ENCODE results near the gene PATL1.
"Not testable (repeated sequence)": the region's sequence is repeated elsewhere in the genome, so short reads cannot be mapped to it uniquely, and the experiment has no call there.

PATL1 gene

GRCh38 chr11:59674291-59674690 is 5.5 kb upstream of the PATL1 start:
- DNase-seq, result no peak

- DNase-seq, result no peak
These were observed 4.5 kb upstream of the PATL1 start for GRCh38 chr11:59673291-59673690.

GRCh38 chr11:59671471-59671870 is 2.6 kb upstream of the PATL1 start:
- no peak for DNase-seq

- no peak for DNase-seq
These were observed 773 bp upstream of the PATL1 start for GRCh38 chr11:59669611-59670009.

GRCh38 chr11:59668188-59668949 is 468 bp downstream of the PATL1 start:
- peak; percentile 81 for DNase-seq

GRCh38 chr11:59667812-59668187 is 1.0 kb downstream of the PATL1 start:
- no peak for DNase-seq

GRCh38 chr11:59666969-59667368 is 1.9 kb downstream of the PATL1 start:
- no peak for DNase-seq

GRCh38 chr11:59660621-59661020 is 8.2 kb downstream of the PATL1 start:
- no peak for DNase-seq

- no peak for DNase-seq
These were observed 8.9 kb downstream of the PATL1 start for GRCh38 chr11:59659981-59660380.

- DNase-seq, result no peak
These were observed 10.8 kb downstream of the PATL1 start for GRCh38 chr11:59658036-59658435.

- no peak for DNase-seq
These were observed 13.9 kb downstream of the PATL1 start for GRCh38 chr11:59654893-59655292.

- DNase-seq, result no peak
These were observed 21.4 kb downstream of the PATL1 start for GRCh38 chr11:59647245-59647980.

GRCh38 chr11:59644528-59644927 is 24.3 kb downstream of the PATL1 start:
- DNase-seq, result no peak

- DNase-seq, result no peak
These were observed 25.4 kb downstream of the PATL1 start for GRCh38 chr11:59643390-59643789.

- DNase-seq, result no peak
These were observed 27.7 kb downstream of the PATL1 start for GRCh38 chr11:59641156-59641555.

GRCh38 chr11:59630493-59630892 is 38.3 kb downstream of the PATL1 start:
- no peak for DNase-seq

- no peak for DNase-seq
These were observed 38.8 kb downstream of the PATL1 start for GRCh38 chr11:59629996-59630395.

- DNase-seq, result not testable (repeated sequence)
These were observed 41.9 kb downstream of the PATL1 start for GRCh38 chr11:59626969-59627368.

GRCh38 chr11:59625703-59626102 is 43.1 kb downstream of the PATL1 start:
- no peak for DNase-seq

- no peak for DNase-seq
These were observed 51.0 kb downstream of the PATL1 start for GRCh38 chr11:59617876-59618275.

- DNase-seq, result no peak
These were observed 52.3 kb downstream of the PATL1 start for GRCh38 chr11:59616396-59616982.

GRCh38 chr11:59615637-59616395 is 53.0 kb downstream of the PATL1 start, which contains the start of gene OSBP:
Gene OSBP, minus strand, starts transcription at chr11:59615774. Its CDS starts 110 bp downstream, at chr11:59615664.
- peak; percentile 100 for DNase-seq

GRCh38 chr11:59615120-59615636 is 53.7 kb downstream of the PATL1 start:
- DNase-seq, result peak; percentile 74

All from CD4-positive, alpha-beta T cell treated with Interleukin-15 for 1 hour (primary cell).